Bladder microvascular endothelial cell (primary cell): ENCODE results near the gene FOXP4. TPM values are rescaled to one million over a fixed set of nuclear protein-coding genes. Genes with fewer than 3 reads are reported as not detected.

Source experiments
- total RNA-seq: library from RNA; depleted of rRNA; stranded (reverse); fragments of >200 nt; gene quantifications from 2 replicates; pipeline ENCODE4 v1.2.3, GENCODE V29; 2014

Gene FOXP4
- 1.3 and 4.6 TPM in 2 replicates for total RNA-seq

GRCh38 chr6:41545703-41546474 lies at the start of gene FOXP4:
TSS of gene FOXP4 (plus strand) at chr6:41546381. CDS start at chr6:41565761, 19,380 bp downstream.

GRCh38 chr6:41638002-41638934 lies 92.1 kb downstream of the FOXP4 start, which contains the start of gene MDFI:
TSS of gene MDFI (plus strand) at chr6:41638468. CDS start at chr6:41638750, 282 bp downstream.

Other genes starting within 250 kb of the FOXP4 start
- not detected in 2 replicates for gene NCR2, start 210.8 kb upstream of the FOXP4 start, total RNA-seq
- gene MDFI, start 92.1 kb downstream of the FOXP4 start, total RNA-seq, result 7.1 and 22.8 TPM in 2 replicates
- gene TFEB, start 189.2 kb downstream of the FOXP4 start, total RNA-seq, result 3.5 and 3.6 TPM in 2 replicates
- not detected in 2 replicates for gene PGC, start 201.0 kb downstream of the FOXP4 start, total RNA-seq
- 0.97 and 3.5 TPM in 2 replicates for gene FRS3, start 233.5 kb downstream of the FOXP4 start, total RNA-seq
- 2.3 and 6.2 TPM in 2 replicates for gene PRICKLE4, start 234.4 kb downstream of the FOXP4 start, total RNA-seq
- gene TOMM6, start 241.3 kb downstream of the FOXP4 start, total RNA-seq, result 30.8 and 50.0 TPM in 2 replicates